ENCODE data around the gene RCCD1. TPM values are rescaled to one million over a fixed set of nuclear protein-coding genes. Genes with fewer than 3 reads are reported as not detected.

RCCD1 gene
- total and polyA plus RNA-seq, 2 of the 8 experiments (the other 6 are each of a cell fraction or from before 2014, with no cell fraction given): 9.9 to 18.8 TPM

DNA sequence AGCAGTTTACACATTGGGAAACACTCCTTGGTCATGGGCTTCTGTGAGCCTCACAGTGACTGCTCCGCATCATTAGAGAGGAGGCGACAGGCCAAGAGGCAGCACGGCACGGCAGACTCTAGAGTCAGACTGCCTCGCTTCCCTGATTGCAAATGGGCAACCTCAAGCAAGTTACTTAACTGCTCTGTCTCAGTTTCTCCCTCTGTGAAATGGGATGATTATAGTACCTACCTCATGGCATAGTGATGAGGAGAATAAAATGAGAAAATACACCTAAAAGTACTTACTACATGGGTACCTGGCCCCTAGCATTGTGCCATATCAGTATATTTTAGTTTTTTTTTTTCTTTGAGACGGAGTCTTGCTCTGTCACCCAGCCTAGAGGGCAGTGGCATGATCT lies 4.0 kb upstream of the RCCD1 start:
- Histone ChIP-seq H3K14ac (ENCODE audit: insufficient read length) (no peak overlapping the region), H2AFZ (ENCODE audit: low read length) (no peak overlapping the region), H3K36me3 (ENCODE audit: control insufficient read depth in 2 of 4, insufficient read depth in 4 of 4, low read length in 3 of 4) (peaks cover 8 to 62% (median 37%) of the 10 kb centered on the region in 4 experiments), H3K4me3 (ENCODE audit: extremely low read depth in 1 of 4, insufficient read depth in 2 of 4, low read depth in 3 of 4, low read length in 4 of 4) (no peak overlapping the region), H3K9me3 (ENCODE audit: insufficient read depth in 2 of 2, low read depth in 1 of 2, low read length in 1 of 2) (no peaks in the 10 kb centered on the region), H4K20me1 (replicated peaks in 1 of 2; ENCODE audit: control insufficient read depth in 1 of 2, insufficient read depth in 2 of 2, low read length in 2 of 2) (peaks cover 0 to 4% of the 10 kb centered on the region in 2 experiments), H3K4ac (replicated peaks; ENCODE audit: insufficient read length, low read depth, low read length) (no peak overlapping the region), H3K27me3 (replicated peaks in 1 of 4; ENCODE audit: control insufficient read depth in 3 of 4, extremely low read depth in 1 of 4, insufficient read depth in 3 of 4, low read length in 3 of 4) (no peaks in the 10 kb centered on the region), H2BK5ac (ENCODE audit: low read depth, low read length) (no peak overlapping the region), H3K18ac (ENCODE audit: extremely low read depth, low read length) (no peak overlapping the region), H2BK20ac (ENCODE audit: low read length) (no peak overlapping the region), H3K23me2 (ENCODE audit: low read depth, low read length) (peaks cover 2% of the 10 kb centered on the region; the same call in 1 of the 2 replicates), H3K56ac (replicated peaks; ENCODE audit: insufficient read length, low read depth, low read length) (no peak overlapping the region), H3K4me2 (ENCODE audit: insufficient read depth in 1 of 2, low read depth in 2 of 2, low read length in 2 of 2) (no peak overlapping the region), H3K9ac (replicated peaks in 1 of 4; ENCODE audit: extremely low read depth in 1 of 4, low read depth in 3 of 4, low read length in 3 of 4) (no peak overlapping the region), H2BK120ac (replicated peaks; ENCODE audit: low read depth, low read length) (no peak overlapping the region), H3K79me1 (ENCODE audit: low read depth, low read length) (no peaks in the 10 kb centered on the region; the same call in 1 of the 2 replicates), H2BK15ac (ENCODE audit: low read length) (no peak overlapping the region), H4K5ac (ENCODE audit: insufficient read length, low read depth, low read length) (no peak overlapping the region), H4K91ac (replicated peaks; ENCODE audit: insufficient read length, low read length) (no peak overlapping the region), H3K27ac (ENCODE audit: low read depth, low read length) (no peak overlapping the region), H3K23ac (ENCODE audit: insufficient read length) (no peak overlapping the region), H4K8ac (ENCODE audit: extremely low read depth, insufficient read depth, low read length) (no peak overlapping the region; the same call in 1 of the 2 replicates), H2BK12ac (ENCODE audit: low read depth, low read length) (no peak overlapping the region), H3K4me1 (replicated peaks in 1 of 4; ENCODE audit: control insufficient read depth in 3 of 4, insufficient read depth in 4 of 4, low read length in 3 of 4) (peaks cover 0 to 1% (median under 1%) of the 10 kb centered on the region in 4 experiments; a peak in 2 of 7 replicates), H2AK5ac (ENCODE audit: low read depth, low read length) (no peak overlapping the region), H3K79me2 (ENCODE audit: control insufficient read depth in 1 of 2, insufficient read depth in 2 of 2, low read length in 2 of 2) (no peaks in the 10 kb centered on the region)
- ChIA-PET POLR2A (ENCODE audit: partially characterized antibody) (no interaction called here), CTCF (ENCODE audit: partially characterized antibody) (interaction anchor here (19.2 kb wide), 1 partner anchor 11 kb away, joined by 306 read pairs; the partner anchor contains the start of genes HDDC3 and UNC45A)
- DNase-seq (ENCODE audit: low read depth in 1 of 2, low spot score in 2 of 2): no peak
- no peak for TF ChIP-seq HDAC6 (IDR thresholded peaks at IDR 0.05; ENCODE audit: low read depth, low read length)
- FAIRE-seq: no peak
- WGBS, 2 experiments (ENCODE audit: extremely low coverage in 1 of 2, insufficient coverage in 1 of 2, insufficient read length in 1 of 2, insufficient replicate concordance in 2 of 2, low coverage in 1 of 2, low lambda C conversion rate in 2 of 2, missing lambda C conversion rate in 1 of 2): 86% methylated on average over 6 of the region's 6 CpGs; no CpG with 5 or more reads in 1 of the 2 experiments

All from H1 (cell line).